RWPE2 (cell line): ENCODE measurements around the gene PGR.

Experiments used
- ATAC-seq: fragments of 200-7000 bp; cut with Tn5 transposase; 3 replicates; pipeline ENCODE4 v1.9.1; 2021; ENCODE audit warnings: low read depth
- DNase-seq: peaks from one replicate; pipeline ENCODE4 v3.0.0-alpha.2; 2020; ENCODE audit warnings: low spot score
- H3K27ac ChIP-seq: fragments of 450-650 bp; 2 replicates; pipeline ENCODE4 v1.5.1; 2017; ENCODE audit warnings: mild to moderate bottlenecking; ENCODE audit not compliant: poor library complexity, severe bottlenecking
- H3K27me3 ChIP-seq: fragments of 250-450 bp; sonication (Bioruptor Pico); 2 replicates; pipeline ENCODE4 v1.5.1; 2021; ENCODE audit warnings: mild to moderate bottlenecking, moderate library complexity; ENCODE audit not compliant: insufficient read depth, poor library complexity, severe bottlenecking
- H3K36me3 ChIP-seq: fragments of 250-450 bp; sonication (Bioruptor Pico); 2 replicates; pipeline ENCODE4 v1.5.1; 2020; ENCODE audit warnings: low read depth, mild to moderate bottlenecking, moderate library complexity
- H3K4me1 ChIP-seq: fragments of 250-450 bp; sonication (Bioruptor Pico); 2 replicates; pipeline ENCODE4 v1.5.1; 2021; ENCODE audit warnings: mild to moderate bottlenecking, moderate library complexity; ENCODE audit not compliant: insufficient read depth, poor library complexity, severe bottlenecking
- H3K4me3 ChIP-seq: fragments of 250-450 bp; sonication (Bioruptor Pico); 2 replicates; pipeline ENCODE4 v1.5.1; 2021; ENCODE audit warnings: mild to moderate bottlenecking, moderate library complexity; ENCODE audit not compliant: severe bottlenecking
- H3K9me3 ChIP-seq: fragments of 250-450 bp; sonication (Bioruptor Pico); 2 replicates; pipeline ENCODE4 v1.5.1; 2021; ENCODE audit warnings: mild to moderate bottlenecking, moderate library complexity; ENCODE audit not compliant: severe bottlenecking
- TF ChIP-seq, protein P1 (sequence below): fragments of 450-650 bp; IDR thresholded peaks from one replicate; pipeline ENCODE4 v1.5.1; 2017; ENCODE audit warnings: mild to moderate bottlenecking, moderate library complexity; ENCODE audit not compliant: poor library complexity, severe bottlenecking

The PGR gene

DNA sequence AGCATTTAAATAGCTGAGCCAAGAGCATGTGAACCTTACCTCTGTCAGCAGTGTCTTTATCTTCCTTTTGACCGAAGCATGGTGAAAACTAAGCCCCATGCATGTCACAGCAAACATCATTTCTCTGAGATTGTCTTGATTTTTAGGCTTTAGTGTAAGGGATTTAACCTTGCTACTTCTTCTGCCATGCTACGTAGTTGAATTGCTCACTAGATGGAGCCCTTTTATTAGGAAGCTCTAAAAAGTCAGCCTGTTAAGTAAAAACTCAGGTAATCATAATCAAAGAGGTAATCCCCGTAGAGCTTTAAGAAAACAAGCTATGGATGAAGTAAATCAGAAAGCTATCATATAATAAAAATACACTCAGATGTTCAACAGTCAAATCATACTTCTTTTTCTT is 149.5 kb downstream of the PGR start:
- H3K9me3 ChIP-seq = no peaks in the 10 kb centered on the region
- ATAC-seq (no peak), DNase-seq (no peak)
- H3K27me3 ChIP-seq = no peaks in the 10 kb centered on the region
- H3K4me1 ChIP-seq = no peaks in the 10 kb centered on the region
- TF ChIP-seq, protein P1, sequence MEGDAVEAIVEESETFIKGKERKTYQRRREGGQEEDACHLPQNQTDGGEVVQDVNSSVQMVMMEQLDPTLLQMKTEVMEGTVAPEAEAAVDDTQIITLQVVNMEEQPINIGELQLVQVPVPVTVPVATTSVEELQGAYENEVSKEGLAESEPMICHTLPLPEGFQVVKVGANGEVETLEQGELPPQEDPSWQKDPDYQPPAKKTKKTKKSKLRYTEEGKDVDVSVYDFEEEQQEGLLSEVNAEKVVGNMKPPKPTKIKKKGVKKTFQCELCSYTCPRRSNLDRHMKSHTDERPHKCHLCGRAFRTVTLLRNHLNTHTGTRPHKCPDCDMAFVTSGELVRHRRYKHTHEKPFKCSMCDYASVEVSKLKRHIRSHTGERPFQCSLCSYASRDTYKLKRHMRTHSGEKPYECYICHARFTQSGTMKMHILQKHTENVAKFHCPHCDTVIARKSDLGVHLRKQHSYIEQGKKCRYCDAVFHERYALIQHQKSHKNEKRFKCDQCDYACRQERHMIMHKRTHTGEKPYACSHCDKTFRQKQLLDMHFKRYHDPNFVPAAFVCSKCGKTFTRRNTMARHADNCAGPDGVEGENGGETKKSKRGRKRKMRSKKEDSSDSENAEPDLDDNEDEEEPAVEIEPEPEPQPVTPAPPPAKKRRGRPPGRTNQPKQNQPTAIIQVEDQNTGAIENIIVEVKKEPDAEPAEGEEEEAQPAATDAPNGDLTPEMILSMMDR = peak; percentile 37
- H3K27ac ChIP-seq = no peak overlapping the region
- H3K4me3 ChIP-seq = no peak overlapping the region
- H3K36me3 ChIP-seq = no peaks in the 10 kb centered on the region
